Caki2 (cell line): ENCODE measurements around the gene PCDHA8. TPM values are rescaled to one million over a fixed set of nuclear protein-coding genes. Genes with fewer than 3 reads are reported as not detected.
"Not testable (repeated sequence)": the region's sequence is repeated elsewhere in the genome, so short reads cannot be mapped to it uniquely, and the experiment has no call there.

Source experiments
- DNase-seq: peaks from one replicate; pipeline ENCODE4 v3.0.0-alpha.2; 2015; ENCODE audit warnings: low read depth
- in situ Hi-C: cut with HindIII; loops from 2 replicates; pipeline ENCODE4 v1.10.0; 2016; ENCODE audit warnings: low sequenced_read_pairs, low pct_unique_long_range_greater_than_20kb, mixed read lengths
- total RNA-seq: library from RNA; depleted of rRNA; stranded (reverse); fragments of >200 nt; shearing (Covaris generic); gene quantifications from 2 replicates; pipeline ENCODE4 v1.2.3, GENCODE V29; 2014; ENCODE audit warnings: low replicate concordance; rRNA removed

PCDHA8 gene, protein sequence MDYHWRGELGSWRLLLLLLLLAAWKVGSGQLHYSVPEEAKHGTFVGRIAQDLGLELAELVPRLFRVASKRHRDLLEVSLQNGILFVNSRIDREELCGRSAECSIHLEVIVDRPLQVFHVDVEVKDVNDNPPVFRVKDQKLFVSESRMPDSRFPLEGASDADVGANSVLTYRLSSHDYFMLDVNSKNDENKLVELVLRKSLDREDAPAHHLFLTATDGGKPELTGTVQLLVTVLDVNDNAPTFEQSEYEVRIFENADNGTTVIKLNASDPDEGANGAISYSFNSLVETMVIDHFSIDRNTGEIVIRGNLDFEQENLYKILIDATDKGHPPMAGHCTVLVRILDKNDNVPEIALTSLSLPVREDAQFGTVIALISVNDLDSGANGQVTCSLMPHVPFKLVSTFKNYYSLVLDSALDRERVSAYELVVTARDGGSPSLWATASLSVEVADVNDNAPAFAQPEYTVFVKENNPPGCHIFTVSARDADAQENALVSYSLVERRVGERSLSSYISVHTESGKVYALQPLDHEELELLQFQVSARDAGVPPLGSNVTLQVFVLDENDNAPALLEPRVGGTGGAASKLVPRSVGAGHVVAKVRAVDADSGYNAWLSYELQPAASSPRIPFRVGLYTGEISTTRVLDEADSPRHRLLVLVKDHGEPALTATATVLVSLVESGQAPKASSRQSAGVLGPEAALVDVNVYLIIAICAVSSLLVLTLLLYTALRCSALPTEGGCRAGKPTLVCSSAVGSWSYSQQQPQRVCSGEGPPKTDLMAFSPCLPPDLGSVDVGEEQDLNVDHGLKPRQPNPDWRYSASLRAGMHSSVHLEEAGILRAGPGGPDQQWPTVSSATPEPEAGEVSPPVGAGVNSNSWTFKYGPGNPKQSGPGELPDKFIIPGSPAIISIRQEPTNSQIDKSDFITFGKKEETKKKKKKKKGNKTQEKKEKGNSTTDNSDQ
- total RNA-seq, result 0.51 TPM in 1 of 2 replicates, not detected in the other

DNA sequence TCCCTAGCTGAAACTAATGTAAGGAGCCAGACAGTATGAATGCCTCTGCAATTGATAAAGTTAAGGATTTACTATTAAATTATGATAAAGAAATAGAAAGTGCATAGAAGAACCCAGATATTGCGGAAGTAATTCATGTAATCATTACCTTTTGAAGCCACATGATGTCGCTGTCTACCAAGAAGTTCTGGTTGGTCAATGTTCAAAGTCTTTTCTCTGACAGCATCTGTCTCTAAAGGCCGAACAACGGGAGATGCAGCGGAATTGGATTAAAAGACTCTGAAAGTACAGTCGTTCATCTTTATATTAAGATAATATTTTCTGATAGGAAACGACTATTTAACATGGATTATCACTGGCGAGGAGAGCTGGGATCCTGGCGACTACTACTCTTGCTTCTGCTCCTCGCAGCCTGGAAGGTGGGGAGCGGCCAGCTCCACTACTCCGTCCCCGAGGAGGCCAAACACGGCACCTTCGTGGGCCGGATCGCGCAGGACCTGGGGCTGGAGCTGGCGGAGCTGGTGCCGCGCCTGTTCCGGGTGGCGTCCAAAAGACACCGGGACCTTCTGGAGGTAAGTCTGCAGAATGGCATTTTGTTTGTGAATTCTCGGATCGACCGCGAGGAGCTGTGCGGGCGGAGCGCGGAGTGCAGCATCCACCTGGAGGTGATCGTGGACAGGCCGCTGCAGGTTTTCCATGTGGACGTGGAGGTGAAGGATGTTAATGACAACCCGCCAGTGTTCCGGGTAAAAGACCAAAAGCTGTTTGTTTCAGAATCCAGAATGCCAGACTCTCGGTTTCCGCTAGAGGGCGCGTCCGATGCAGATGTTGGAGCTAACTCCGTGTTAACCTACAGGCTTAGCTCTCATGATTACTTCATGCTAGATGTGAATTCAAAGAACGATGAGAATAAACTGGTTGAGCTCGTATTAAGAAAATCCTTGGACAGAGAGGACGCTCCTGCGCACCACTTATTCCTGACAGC lies at the start of gene PCDHA8:
PCDHA8 (plus strand) TSS at position 210 of the 985 bp plus-strand sequence; CDS start at position 345, 135 bp downstream.
- in situ Hi-C loops, result no loop called here
- DNase-seq, result peak; percentile 10

DNA sequence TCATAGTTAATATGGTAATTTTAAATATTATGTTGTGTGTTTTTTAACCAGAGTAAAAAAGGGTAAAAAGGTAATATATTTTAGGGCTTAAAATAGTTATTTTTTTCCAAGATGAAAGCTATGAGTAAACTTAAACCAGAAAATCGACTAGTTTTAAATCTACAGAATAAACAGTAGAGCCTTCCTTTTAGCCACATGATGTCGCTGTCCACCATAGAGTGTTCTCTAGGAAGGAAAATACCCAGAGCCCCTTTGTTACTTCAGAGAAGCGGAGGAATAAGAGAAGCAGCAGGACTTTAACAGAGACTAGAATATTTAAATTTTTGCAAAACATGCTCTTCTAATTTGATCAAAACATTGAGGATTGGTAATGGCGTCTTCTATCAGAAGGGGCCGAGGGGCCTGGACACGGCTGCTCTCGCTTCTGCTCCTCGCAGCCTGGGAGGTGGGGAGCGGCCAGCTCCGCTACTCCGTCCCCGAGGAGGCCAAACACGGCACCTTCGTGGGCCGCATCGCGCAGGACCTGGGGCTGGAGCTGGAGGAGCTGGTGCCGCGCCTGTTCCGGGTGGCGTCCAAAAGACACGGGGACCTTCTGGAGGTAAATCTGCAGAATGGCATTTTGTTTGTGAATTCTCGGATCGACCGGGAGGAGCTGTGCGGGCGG lies 46.3 kb upstream of the PCDHA8 start, which contains the start of gene PCDHA2:
PCDHA2 (plus strand) TSS at position 258 of the 664 bp plus-strand sequence.
- no peak for DNase-seq
- in situ Hi-C loops, result no loop called here

DNA sequence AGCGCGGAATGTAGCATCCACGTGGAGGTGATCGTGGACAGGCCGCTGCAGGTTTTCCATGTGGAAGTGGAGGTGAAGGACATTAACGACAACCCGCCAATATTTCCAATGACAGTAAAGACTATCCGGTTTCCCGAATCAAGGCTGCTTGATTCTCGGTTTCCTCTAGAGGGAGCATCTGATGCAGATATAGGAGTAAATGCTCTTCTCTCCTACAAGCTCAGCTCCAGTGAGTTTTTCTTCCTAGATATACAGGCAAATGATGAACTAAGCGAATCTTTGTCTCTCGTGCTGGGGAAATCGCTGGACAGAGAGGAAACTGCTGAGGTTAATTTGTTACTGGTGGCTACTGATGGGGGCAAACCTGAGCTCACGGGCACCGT lies 45.7 kb upstream of the PCDHA8 start:
- in situ Hi-C loops, result no loop called here
- DNase-seq, result no peak

DNA sequence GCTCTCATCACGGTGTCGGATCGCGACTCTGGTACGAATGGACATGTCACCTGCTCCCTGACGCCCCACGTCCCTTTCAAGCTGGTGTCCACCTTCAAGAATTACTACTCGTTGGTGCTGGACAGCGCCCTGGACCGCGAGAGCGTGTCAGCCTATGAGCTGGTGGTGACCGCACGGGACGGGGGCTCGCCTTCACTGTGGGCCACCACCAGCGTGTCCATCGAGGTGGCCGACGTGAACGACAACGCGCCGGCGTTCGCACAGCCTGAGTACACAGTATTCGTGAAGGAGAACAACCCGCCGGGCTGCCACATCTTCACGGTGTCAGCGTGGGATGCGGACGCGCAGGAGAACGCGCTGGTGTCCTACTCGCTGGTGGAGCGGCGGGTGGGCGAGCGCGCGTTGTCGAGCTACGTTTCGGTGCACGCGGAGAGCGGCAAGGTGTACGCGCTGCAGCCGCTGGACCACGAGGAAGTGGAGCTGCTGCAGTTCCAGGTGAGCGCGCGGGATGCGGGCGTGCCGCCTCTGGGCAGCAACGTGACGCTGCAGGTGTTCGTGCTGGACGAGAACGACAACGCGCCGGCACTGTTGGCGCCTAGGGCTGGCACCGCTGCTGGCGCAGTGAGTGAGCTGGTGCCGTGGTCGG lies 44.8 kb upstream of the PCDHA8 start:
- DNase-seq, in situ Hi-C loops: not testable (repeated sequence)

DNA sequence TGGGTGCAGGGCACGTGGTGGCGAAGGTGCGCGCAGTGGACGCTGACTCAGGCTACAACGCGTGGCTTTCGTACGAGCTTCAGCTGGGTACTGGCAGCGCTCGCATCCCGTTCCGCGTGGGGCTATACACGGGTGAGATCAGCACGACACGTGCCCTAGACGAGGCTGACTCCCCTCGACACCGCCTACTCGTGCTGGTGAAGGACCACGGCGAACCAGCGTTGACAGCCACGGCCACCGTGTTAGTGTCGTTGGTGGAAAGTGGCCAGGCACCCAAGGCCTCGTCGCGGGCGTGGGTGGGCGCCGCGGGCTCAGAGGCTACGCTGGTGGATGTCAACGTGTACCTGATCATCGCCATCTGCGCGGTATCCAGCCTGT lies 44.3 kb upstream of the PCDHA8 start:
- in situ Hi-C loops, result no loop called here
- DNase-seq, result no peak

DNA sequence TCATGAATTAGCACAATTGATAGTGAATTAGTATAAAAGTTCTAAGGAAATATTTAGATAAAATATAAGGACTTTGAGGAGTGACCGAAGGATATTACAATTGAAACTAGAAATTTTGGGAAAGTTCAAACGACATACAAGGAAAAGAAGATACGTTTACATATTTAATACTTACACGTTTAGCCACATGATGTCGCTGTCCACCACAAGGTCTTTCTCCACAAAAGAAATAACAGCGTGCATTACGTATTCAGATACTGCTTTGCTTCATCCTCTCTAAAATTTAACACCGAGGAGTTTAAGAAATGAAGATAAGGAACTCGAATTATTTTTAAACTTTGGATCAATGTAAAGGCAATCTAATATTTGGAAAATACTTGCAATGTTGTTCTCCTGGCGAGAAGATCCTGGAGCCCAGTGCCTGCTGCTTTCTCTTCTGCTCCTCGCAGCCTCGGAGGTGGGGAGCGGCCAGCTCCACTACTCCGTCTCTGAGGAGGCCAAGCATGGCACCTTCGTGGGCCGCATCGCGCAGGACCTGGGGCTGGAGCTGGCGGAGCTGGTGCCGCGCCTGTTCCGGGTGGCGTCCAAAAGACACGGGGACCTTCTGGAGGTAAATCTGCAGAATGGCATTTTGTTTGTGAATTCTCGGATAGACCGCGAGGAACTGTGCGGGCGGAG lies 40.0 kb upstream of the PCDHA8 start, which contains the start of gene PCDHA3:
PCDHA3 (plus strand) TSS at position 242 of the 678 bp plus-strand sequence.
- no peak for DNase-seq
- in situ Hi-C loops, result no loop called here

DNA sequence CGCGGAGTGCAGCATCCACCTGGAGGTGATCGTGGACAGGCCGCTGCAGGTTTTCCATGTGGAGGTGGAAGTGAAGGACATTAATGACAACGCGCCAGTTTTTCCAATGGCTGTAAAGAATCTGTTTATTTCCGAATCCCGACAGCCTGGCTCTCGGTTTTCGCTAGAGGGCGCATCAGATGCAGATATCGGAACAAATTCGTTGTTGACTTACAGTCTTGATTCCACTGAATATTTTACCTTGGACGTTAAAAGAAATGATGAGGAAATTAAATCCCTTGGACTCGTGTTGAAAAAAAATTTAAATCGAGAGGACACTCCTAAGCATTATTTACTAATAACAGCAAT lies 39.5 kb upstream of the PCDHA8 start:
- no peak for DNase-seq
- in situ Hi-C loops, result no loop called here

DNA sequence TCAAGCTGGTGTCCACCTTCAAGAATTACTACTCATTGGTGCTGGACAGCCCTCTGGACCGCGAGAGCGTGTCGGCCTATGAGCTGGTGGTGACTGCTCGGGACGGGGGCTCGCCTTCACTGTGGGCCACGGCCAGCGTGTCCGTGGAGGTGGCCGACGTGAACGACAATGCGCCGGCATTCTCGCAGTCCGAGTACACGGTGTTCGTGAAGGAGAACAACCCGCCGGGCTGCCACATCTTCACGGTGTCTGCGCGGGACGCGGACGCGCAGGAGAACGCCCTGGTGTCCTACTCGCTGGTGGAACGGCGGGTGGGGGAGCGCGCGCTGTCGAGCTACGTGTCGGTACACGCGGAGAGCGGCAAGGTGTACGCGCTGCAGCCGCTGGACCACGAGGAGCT lies 38.6 kb upstream of the PCDHA8 start:
- in situ Hi-C loops, DNase-seq: not testable (repeated sequence)

DNA sequence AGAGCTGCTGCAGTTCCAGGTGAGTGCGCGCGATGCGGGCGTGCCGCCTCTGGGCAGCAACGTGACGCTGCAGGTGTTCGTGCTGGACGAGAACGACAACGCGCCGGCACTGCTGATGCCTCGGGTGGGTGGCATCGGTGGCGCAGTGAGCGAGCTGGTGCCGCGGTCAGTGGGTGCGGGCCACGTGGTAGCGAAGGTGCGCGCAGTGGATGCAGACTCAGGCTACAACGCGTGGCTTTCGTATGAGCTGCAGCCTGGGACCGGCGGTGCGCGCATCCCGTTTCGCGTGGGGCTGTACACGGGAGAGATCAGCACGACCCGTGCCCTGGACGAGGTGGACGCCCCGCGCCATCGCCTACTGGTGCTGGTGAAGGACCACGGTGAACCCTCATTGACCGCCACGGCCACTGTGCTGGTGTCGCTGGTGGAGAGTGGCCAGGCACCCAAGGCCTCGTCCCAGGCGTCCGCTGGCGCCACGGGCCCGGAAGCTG lies 38.2 kb upstream of the PCDHA8 start:
- in situ Hi-C loops, result no loop called here
- no peak for DNase-seq

DNA sequence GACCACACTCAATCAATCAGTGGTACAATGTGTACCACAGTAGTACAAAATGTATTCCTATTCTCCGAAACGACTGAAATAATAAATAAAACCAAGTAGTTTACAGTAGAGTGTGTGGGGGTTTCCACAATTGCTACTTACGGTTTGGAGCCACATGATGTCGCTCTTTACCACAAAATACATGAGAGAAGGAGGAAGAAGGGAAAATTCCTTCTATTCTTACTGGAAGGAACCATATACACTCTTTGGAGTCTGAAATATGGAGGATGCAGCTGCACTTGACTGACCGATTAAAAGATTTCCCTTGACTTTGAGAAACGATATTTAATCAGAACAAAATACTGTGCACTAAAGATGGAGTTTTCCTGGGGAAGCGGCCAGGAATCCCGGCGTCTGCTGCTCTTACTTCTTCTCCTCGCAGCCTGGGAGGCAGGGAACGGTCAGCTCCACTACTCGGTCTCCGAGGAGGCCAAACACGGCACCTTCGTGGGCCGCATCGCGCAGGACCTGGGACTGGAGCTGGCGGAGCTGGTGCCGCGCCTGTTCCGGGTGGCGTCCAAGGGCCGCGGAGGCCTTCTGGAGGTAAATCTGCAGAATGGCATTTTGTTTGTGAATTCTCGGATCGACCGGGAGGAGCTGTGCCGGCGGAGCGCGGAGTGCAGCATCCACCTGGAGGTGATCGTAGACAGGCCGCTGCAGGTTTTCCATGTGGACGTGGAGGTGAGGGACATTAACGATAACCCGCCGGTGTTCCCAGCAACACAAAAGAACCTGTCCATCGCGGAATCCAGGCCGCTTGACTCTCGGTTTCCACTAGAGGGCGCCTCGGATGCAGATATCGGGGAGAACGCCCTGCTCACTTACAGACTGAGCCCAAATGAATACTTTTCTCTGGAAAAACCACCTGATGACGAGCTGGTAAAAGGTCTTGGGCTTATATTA lies 33.9 kb upstream of the PCDHA8 start, which contains the start of gene PCDHA4:
PCDHA4 (plus strand) TSS at position 235 of the 942 bp plus-strand sequence.
- in situ Hi-C loops, result no loop called here
- peak; percentile 69 for DNase-seq

DNA sequence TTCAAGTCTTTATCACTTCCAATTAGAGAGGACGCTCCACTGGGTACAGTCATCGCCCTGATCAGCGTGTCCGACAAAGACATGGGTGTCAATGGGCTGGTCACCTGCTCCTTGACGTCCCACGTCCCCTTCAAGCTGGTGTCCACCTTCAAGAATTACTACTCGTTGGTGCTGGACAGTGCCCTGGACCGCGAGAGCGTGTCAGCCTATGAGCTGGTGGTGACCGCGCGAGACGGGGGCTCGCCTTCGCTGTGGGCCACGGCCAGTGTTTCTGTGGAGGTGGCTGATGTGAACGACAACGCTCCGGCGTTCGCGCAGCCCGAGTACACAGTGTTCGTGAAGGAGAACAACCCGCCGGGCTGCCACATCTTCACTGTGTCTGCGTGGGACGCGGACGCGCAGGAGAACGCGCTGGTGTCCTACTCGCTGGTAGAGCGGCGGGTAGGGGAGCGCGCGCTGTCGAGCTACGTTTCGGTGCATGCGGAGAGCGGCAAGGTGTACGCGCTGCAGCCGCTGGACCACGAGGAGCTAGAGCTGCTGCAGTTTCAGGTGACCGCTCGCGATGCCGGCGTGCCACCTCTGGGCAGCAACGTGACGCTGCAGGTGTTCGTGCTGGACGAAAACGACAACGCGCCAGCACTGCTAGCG lies 32.6 kb upstream of the PCDHA8 start:
- DNase-seq, in situ Hi-C loops: not testable (repeated sequence)

DNA sequence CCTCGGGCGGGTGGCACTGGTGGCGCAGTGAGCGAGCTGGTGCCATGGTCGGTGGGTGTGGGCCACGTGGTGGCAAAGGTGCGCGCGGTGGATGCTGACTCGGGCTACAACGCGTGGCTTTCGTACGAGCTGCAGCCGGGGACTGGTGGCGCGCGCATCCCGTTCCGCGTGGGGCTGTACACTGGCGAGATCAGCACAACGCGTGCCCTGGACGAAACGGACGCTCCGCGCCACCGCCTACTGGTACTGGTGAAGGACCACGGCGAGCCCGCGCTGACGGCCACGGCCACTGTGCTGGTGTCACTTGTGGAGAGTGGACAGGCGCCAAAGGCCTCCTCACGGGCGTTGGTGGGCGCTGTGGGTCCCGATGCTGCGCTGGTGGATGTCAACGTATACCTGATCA lies 32.1 kb upstream of the PCDHA8 start:
- in situ Hi-C loops, result no loop called here
- no peak for DNase-seq

DNA sequence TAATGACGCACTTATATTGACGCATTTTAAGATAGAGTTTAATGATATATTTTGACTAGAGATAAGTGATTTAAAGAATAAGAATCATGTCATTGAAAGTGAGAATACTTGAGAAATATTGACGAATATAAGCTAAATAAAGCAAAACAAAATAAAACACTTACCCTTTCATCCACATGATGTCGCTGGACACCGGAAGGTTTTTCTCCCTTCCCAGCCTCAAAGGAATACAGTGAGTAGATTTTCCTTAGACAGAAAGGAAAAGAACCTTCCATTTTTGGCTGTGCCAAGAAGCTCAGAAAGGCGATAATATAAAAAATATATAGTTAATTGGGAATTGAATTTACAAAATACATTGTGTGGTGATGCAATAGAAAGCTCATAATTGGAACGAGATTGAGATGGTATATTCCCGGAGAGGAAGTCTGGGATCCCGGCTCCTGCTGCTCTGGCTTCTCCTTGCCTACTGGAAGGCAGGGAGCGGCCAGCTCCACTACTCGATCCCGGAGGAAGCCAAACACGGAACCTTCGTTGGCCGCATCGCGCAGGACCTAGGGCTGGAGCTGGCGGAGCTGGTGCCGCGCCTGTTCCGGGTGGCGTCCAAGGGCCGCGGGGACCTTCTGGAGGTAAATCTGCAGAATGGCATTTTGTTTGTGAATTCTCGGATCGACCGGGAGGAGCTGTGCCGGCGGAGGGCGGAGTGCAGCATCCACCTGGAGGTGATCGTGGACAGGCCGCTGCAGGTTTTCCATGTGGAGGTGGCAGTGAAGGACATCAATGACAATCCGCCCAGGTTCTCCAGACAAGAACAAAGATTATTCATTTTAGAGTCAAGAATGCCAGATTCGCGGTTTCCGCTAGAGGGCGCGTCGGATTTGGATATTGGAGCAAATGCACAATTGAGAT lies 19.4 kb upstream of the PCDHA8 start, which contains the start of gene PCDHA5:
PCDHA5 (plus strand) TSS at position 239 of the 906 bp plus-strand sequence.
- DNase-seq, result peak; percentile 61
- in situ Hi-C loops, result no loop called here

DNA sequence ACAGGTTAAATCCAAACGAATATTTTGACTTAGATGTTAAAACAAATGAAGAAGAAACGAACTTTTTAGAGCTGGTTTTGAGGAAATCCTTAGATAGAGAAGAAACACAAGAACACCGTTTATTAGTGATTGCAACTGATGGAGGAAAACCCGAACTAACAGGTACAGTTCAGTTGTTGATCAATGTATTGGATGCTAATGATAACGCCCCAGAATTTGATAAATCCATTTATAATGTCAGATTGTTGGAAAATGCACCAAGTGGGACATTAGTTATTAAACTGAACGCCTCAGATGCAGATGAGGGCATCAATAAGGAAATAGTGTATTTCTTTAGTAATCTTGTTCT lies 18.7 kb upstream of the PCDHA8 start:
- in situ Hi-C loops, result no loop called here
- DNase-seq, result no peak
